HCT116 (cell line): ENCODE measurements around the gene GABRR3.

Experiments
- ATF3 ChIP-seq: IDR thresholded peaks from 2 replicates; pipeline ENCODE4 v1.6.1; 2012
- CTCF ChIP-seq, 3 experiments: fragments of 200-600 bp in 1 of 3; sonication (generic) in 1 of 3; IDR thresholded peaks in 2 of 3; conservative IDR thresholded peaks in 1 of 3; 2 replicates each; pipeline ENCODE4 v1.5.1; 2012 to 2017; ENCODE audit warnings: low read depth in 2 of 3, low read length in 2 of 3, antibody characterized with exemption in 1 of 3, borderline replicate concordance in 1 of 3, control low read depth in 1 of 3, mild to moderate bottlenecking in 1 of 3, mixed read lengths in 1 of 3, mixed run types in 1 of 3, moderate library complexity in 1 of 3; ENCODE audit not compliant: insufficient read depth in 1 of 3
- FOSL1 ChIP-seq: IDR thresholded peaks from 2 replicates; pipeline ENCODE4 v1.6.1; 2012; ENCODE audit warnings: low read depth

GRCh38 chr3:97974996-97975395 lies 60.1 kb downstream of the GABRR3 start:
- TF ChIP-seq CTCF (IDR thresholded peaks at IDR 0.05 in 2 of 3, conservative IDR thresholded peaks at IDR 0.05 in 1 of 3; ENCODE audit: borderline replicate concordance in 1 of 3, insufficient read depth in 1 of 3, low read depth in 2 of 3, low read length in 2 of 3) (no peak), FOSL1 (no peak), ATF3 (no peak)
